GM21786 (cell line): ENCODE results near the gene GOT1.

Experiments
- ATAC-seq: cut with Tn5 transposase; IDR thresholded peaks from one replicate; pipeline ENCODE4 v1.9.1; 2021; ENCODE audit not compliant: unreplicated experiment

Gene GOT1

GRCh38 chr10:99396471-99396870 is 34.0 kb downstream of the GOT1 start:
- ATAC-seq = no peak

DNA sequence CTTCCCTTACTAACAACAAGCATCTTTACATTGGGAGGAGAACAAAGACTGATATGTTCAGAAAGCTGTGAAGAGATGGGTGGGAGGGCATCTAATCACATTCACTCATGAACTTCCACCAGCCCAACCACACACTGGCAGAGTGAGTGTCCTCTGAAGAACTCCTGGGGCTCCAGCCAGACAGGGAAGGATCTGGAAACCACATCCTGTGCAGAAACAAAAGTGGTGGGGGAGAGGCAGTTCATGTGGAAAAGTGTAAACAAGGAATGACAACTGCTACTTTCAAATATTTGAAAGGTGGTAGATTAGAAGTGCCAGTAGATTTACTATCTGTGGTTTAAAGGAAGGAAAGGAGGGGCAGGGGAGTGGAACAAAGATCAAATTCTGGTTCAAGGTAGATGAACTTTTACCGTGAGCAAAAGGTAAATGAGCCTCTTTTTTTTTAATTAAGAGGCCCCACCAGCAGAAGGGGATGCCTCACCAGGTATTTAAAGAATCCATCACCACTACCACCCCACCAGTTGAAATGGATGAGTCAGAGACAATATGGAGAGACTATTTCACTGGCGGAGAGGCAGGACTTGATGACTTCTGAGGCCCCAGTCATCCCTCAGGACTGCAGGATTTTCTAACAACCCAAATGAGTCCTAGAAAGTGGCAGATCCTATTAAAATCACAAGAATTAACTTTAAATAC is 34.5 kb downstream of the GOT1 start:
- no peak for ATAC-seq

DNA sequence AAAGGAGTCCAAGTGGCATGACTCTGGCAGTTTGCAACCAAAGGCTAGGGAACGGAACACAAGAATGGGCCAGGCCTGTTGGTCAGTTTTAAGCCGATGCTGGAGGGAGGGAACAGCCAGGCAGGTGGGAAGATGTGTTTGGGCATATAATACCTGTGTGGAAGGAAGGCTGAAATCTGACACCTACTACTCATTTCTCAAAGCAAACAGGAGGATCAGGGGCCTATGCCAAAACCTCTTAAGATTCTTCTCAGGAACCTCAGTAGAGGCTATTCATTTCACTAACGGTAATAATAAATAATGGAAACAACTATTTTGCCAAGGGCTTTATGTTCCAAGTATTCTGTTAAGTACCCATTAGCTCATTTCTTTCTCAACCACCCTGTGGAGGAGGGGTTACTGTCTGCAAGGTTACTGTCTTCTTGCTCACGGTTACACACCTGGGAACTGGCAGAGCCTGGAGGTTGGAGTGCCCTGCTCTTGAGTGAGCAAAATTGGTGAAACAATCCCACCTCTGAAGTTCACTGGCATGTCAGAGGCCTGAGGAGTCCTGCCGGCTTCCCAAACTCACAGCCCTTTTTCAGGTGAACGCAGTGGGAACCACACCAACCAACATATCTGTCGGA is 35.5 kb downstream of the GOT1 start:
- no peak for ATAC-seq

DNA sequence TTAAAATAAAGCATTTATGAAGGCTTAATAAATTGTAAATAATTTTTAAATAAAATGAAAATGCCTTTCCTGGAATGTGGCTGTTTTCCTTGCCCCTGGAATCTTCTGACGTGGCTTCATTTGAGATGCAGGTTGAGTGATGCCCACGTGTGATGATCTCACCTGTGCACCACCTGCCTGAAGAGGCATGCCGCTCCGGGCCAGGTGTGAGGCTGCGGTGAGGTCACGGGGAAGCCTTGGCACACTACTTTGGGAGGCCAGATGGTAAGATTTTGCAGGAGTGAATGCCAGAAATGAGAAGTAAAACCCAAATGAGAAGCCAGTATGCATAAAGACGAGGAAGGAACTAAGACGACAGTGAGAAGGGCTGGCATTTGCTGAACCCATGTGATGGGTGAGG is 36.2 kb downstream of the GOT1 start:
- ATAC-seq = no peak

DNA sequence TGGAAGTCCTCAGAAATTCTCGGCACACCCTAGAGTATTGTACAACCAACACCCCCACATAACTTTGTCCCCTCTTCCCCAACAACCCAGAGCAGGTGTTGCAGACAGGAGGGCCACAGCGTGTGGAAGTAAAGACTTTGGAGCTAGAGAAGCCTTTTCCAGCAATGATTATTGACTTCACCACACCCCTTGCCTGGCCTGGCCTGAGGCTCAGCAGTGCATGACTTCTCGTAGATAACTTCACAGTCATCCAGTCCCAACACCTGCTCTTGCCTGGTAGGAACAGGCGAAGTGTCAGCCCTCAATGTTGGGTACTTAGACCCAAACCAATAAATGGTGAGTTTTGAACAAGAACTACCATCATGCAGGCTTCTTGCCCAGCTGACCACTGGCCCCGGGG is 36.7 kb downstream of the GOT1 start:
- ATAC-seq = no peak

GRCh38 chr10:99393036-99393435 is 37.4 kb downstream of the GOT1 start:
- ATAC-seq = no peak

- no peak for ATAC-seq
Measured at GRCh38 chr10:99391346-99391745, 39.1 kb downstream of the GOT1 start.

DNA sequence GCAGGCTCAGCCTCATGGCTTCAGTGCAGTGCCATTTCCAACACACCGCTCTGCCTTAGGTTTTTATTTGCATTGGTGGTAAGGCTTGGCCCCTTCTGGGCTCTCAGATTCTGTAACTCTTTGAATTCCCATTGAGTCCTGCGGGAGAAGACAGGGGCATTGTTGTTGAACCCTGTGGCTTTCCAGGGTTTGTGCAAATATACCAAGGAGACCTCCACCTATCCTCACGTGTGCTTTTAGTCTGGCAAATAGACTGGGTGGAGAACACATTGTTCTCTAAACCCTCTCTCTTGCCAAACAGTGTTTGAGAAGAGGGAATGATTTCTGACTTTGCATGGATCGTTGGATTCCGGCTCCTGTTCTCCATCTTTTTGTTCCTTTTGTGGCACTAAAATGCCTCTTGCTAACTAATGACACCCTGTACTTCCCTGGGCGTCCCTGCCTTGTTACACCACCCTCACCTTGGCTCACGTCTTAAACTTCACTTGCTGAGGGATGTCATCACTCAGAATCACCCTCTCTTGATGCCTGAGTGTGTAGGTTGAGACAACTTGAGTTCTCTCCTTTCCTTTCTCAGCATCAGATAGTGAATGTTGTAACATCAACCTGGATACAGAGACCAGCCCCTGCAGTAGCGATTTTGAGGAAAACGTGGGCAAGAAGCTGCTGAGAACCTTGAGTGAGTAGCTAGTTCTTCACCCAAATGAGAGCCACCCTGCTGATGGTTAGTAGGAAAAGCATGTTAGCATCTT is 40.5 kb downstream of the GOT1 start:
- no peak for ATAC-seq

GRCh38 chr10:99387541-99387940 is 42.9 kb downstream of the GOT1 start:
- no peak for ATAC-seq

DNA sequence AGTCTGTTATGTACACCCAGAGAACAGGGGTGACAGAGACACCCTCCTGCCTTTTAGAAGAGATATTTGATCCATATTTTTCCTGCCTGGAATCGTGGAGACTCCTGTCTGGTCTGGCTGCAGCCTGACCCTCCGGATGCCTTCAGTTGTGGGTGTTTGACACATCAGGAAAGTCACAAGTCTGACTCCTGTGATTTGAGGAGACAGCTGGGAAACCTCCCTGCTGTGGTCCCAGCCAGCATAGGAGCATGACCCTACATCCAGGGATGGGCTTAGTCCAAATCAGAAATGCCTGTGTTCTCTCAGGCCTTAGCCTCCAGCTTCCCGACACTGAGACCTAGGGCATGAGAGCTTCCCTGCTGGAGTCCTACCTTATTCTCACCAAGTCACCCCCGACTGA is 43.4 kb downstream of the GOT1 start:
- no peak for ATAC-seq

DNA sequence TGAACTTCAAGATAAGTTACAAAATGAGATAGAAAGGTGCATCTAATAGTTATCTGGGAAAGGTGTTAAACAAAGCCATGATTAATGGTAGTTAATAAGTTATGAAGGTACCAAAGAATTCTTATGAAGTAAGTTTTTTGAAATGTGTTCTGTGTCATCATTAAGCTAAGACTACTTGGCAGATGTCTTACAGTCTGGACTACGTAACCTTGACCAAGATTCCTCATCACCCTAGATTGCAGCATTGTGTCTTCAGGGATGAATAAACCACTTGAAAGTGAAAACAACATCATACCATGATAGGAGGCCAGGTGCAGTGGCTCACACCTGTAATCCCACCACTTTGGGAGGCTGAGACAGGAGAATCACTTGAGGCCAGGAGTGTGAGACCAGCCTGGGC is 48.2 kb downstream of the GOT1 start:
- ATAC-seq = no peak

DNA sequence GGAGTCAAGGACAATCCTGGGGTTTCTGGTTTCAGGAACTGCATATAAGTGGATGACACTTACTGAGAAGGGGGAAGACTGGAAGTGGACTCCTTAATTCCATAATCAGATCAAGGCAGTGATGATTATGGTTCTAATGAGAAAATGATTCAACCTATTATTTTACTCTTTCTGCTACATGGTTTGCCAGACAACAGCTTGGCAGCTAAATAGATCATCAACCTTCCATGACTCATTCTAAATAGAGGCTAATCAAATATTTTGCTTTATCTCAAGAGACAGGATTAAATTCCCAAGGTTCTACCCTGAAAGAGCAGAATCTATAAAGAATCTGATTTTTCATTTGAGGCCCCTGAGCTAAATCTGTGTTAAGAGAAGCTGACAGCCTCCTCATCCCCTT is 55.0 kb downstream of the GOT1 start:
- ATAC-seq = no peak

- no peak for ATAC-seq
Measured at GRCh38 chr10:99374972-99375371, 55.5 kb downstream of the GOT1 start.

- no peak for ATAC-seq
Measured at GRCh38 chr10:99374526-99374925, 55.9 kb downstream of the GOT1 start.

DNA sequence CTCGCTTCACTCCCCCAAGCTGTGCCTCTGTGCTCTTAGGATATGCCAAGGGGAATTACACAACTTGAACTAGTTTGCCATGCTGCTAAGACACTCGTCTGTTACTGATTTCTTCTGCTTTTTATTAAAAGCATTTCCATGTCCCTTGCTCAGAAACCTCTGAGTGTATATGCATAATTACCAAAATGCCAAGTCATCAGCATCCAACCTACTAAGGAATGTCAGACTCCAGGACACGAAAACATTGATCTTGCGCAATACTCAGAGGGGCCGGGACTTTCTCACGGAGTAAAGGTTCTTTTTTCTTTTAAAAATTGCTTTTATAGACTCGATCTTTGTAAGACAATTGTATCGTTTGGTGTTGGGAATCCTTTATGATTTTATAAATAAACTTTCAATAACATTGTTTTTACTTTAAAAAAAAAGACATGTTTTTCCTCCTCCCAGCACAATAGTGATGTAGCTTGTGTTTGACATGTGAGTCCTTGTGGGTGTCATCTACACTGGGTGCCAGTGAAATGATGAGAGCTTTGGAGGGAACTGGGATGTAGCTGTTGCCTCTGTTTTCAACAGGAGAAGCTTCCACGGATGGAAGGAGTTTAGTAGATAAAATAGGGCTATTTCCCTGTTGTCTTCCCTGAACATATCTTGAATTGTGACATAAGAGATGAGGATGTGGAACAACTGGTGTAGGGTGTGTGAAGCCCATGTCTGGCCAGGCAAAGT is 57.7 kb downstream of the GOT1 start:
- ATAC-seq = no peak

GRCh38 chr10:99370993-99371392 is 59.4 kb downstream of the GOT1 start:
- ATAC-seq = peak; percentile 95

- no peak for ATAC-seq
Measured at GRCh38 chr10:99369551-99369950, 60.9 kb downstream of the GOT1 start.

- ATAC-seq = no peak
Measured at GRCh38 chr10:99369126-99369525, 61.3 kb downstream of the GOT1 start.

DNA sequence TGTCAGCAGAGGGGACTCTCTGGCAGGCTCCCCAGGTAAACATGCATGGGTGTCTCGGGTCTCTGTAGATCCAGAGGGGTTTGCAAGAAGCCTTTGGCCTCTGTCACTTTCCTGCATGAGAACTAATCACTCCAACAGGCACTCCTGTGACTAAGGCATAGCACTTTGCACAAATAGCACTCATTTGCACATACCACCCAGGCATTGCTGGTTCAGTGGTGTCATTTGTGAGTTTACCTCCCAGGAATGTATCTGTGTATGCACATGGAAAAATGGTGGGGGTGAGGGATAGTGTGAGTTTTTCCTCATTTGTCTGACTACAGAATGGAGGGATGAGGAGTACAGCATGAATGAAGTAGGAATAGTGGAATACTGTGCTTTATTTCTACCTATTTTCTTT is 61.8 kb downstream of the GOT1 start:
- no peak for ATAC-seq

DNA sequence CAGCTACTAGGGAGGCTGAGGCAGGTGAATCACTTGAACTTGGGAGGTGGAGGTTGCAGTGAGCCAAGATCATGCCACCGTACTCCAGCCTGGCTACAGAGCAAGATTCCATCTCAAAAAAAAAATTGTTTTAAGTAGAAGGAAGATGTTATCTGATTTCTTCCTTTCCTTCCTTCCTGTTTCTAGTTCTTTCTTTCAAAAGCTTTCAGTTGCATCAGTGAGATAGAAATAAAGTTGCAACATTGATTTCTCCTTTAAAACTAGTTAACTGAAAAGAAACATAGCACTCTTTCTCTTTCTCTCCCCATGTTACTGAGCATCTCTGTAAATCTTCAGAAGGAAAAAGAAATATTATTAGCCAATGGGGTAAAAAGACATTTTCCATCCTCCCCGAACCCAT is 63.8 kb downstream of the GOT1 start:
- no peak for ATAC-seq

DNA sequence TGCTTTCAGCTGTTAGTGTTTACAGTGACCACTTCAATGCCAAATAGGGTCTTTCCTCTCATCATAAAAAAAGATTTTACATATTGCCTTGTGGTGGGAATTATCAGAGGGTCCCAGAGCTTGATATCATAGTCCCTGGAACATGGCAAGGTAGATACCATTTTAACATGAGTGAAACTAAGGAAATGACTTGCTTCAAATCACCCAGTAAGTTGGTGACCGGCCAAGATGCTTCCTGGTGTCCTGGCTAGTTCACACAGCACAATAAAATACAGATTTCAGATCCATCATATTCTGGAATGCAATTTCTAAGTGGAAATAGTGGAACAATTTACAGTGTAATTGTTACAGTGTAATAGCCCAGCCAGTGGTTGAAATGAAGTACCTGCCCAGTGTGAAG is 64.7 kb downstream of the GOT1 start:
- ATAC-seq = no peak

DNA sequence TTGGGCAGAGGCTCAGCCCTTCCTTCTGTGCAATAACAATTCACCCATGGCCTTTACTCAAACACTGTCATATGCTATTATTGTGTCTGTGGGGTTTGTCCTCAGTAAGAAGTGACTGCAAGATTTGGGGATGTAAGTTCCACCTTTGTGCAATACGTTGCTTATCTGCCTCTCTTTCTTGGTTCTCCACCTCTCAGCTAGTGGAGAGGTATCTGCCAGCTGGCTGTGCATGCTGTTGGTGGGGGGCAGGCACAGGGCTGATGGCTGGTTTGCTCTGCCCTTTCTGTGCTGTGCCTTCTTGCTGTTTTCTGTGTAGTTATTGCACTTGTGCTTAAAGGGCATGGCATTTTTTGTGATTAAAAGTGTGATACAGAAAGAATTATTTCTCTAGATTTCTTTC is 65.1 kb downstream of the GOT1 start:
- ATAC-seq = no peak
